ENCODE results near the gene ZC3H14.

- TF ChIP-seq CTCF (IDR thresholded peaks at IDR 0.05; ENCODE audit: insufficient read depth, low read depth, low read length), result no peak
- TF ChIP-seq EZH2 (IDR thresholded peaks at IDR 0.05; ENCODE audit: insufficient read depth, low read length), result no peak
Observed at GRCh38 chr14:88614218-88614907, 51.5 kb downstream of the ZC3H14 start.
